Breast epithelium (tissue), 4 donors: ENCODE measurements around the gene PALLD. TPM values are rescaled to one million over a fixed set of nuclear protein-coding genes. Genes with fewer than 3 reads are reported as not detected.
"Not testable (repeated sequence)": the region's sequence is repeated elsewhere in the genome, so short reads cannot be mapped to it uniquely, and the experiment has no call there.

Experiments
- DNase-seq, 2 donors: peaks; one replicate each; pipeline ENCODE4 v3.0.0-alpha.2; 2019; ENCODE audit warnings: low spot score in 2 of 2
- H3K27ac ChIP-seq, 2 donors: fragments of 200-600 bp; sonication (generic) in 1 of 2; one replicate each; pipeline ENCODE4 v1.5.1; 2016 to 2019; ENCODE audit warnings: mild to moderate bottlenecking in 1 of 2
- H3K27me3 ChIP-seq, 2 donors: fragments of 200-600 bp; sonication (generic) in 1 of 2; one replicate each; pipeline versions ENCODE4 v1.5.1 to v1.6.0; 2017 to 2019; ENCODE audit warnings: control low read depth in 1 of 2, mild to moderate bottlenecking in 1 of 2
- H3K36me3 ChIP-seq: fragments of 200-600 bp; one replicate; pipeline ENCODE4 v1.5.1; 2019
- H3K4me1 ChIP-seq, 2 donors: fragments of 200-600 bp; sonication (generic); one replicate each; pipeline ENCODE4 v1.5.1; 2016 to 2019; ENCODE audit warnings: control low read depth in 1 of 2
- H3K4me3 ChIP-seq, 3 donors: fragments of 200-600 bp; sonication (generic); 1 replicate in 2 of 3; 2 replicates in 1 of 3; pipeline ENCODE4 v1.5.1; 2016 to 2019; ENCODE audit warnings: mild to moderate bottlenecking in 3 of 3, moderate library complexity in 2 of 3
- H3K9me3 ChIP-seq, 2 donors: fragments of 200-600 bp; sonication (generic) in 1 of 2; one replicate each; pipeline ENCODE4 v1.5.1; 2016 to 2019; ENCODE audit warnings: control low read depth in 1 of 2
- CTCF ChIP-seq, 3 donors: fragments of 450-650 bp; IDR thresholded peaks; one replicate each; pipeline ENCODE4 v1.5.1; 2016 to 2017; ENCODE audit warnings: antibody characterized with exemption in 3 of 3, mild to moderate bottlenecking in 3 of 3, moderate library complexity in 3 of 3
- POLR2A ChIP-seq: fragments of 450-650 bp; IDR thresholded peaks from one replicate; pipeline ENCODE4 v1.6.1; 2016; ENCODE audit warnings: antibody characterized with exemption, mild to moderate bottlenecking, moderate library complexity
- POLR2AphosphoS5 ChIP-seq, 3 donors: sonication (generic); formaldehyde crosslinking; IDR thresholded peaks; one replicate each; pipeline ENCODE4 v1.6.1; 2017; ENCODE audit warnings: antibody characterized with exemption in 3 of 3
- intact Hi-C: fragments of 100-400 bp; cut with DNase I; formaldehyde crosslinking; loops from one replicate; pipeline ENCODE4 v1.15.1; 2023; ENCODE audit warnings: low total_unique reads
- total RNA-seq, 3 donors: library from RNA; depleted of rRNA; stranded (reverse); fragments of >200 nt; gene quantifications; one replicate each; pipeline ENCODE4 v1.1.0, GENCODE V29; 2016

Gene PALLD
- total RNA-seq: 100 to 1,000 TPM in 2 of 3 donors, 10 to 100 TPM in 1; 96.0 to 186 (median 174) TPM

- Histone ChIP-seq H3K4me3 (no peak within 1 kb of the TSS), H3K4me1 (no peaks in the 10 kb centered on the region), H3K36me3 (no peaks in the 10 kb centered on the region), H3K9me3 (no peaks in the 10 kb centered on the region), H3K27me3 (no peaks in the 10 kb centered on the region), H3K27ac (no peak within 1 kb of the TSS)
- DNase-seq: no peak
- intact Hi-C loops: no loop called here
- no peak for TF ChIP-seq POLR2A
- no peak for TF ChIP-seq POLR2AphosphoS5 (IDR thresholded peaks at IDR 0.05)
- TF ChIP-seq CTCF (IDR thresholded peaks at IDR 0.05): no peak
These were observed at the start of gene PALLD for GRCh38 chr4:168496834-168497233. PALLD (plus strand) TSS chr4:168497052.

GRCh38 chr4:168449063-168449462, 47.8 kb upstream of the PALLD start:
- intact Hi-C loops, H3K36me3 ChIP-seq, H3K27ac ChIP-seq, H3K4me3 ChIP-seq, H3K27me3 ChIP-seq, H3K4me1 ChIP-seq, DNase-seq, H3K9me3 ChIP-seq: not testable (repeated sequence)

GRCh38 chr4:168449719-168450452, 47.0 kb upstream of the PALLD start:
- Histone ChIP-seq H3K27ac (no peak overlapping the region), H3K9me3 (no peaks in the 10 kb centered on the region), H3K36me3 (peaks cover 6% of the 10 kb centered on the region), H3K27me3 (no peaks in the 10 kb centered on the region), H3K4me1 (no peaks in the 10 kb centered on the region), H3K4me3 (no peak overlapping the region)
- DNase-seq: no peak
- intact Hi-C loops: no loop called here
- TF ChIP-seq POLR2A (no peak), POLR2AphosphoS5 (IDR thresholded peaks at IDR 0.05) (no peak), CTCF (IDR thresholded peaks at IDR 0.05) (no peak)

- no peak for TF ChIP-seq POLR2AphosphoS5 (IDR thresholded peaks at IDR 0.05)
- no peak for TF ChIP-seq POLR2A
- TF ChIP-seq CTCF (IDR thresholded peaks at IDR 0.05): no peak
- Histone ChIP-seq H3K9me3 (no peaks in the 10 kb centered on the region), H3K27me3 (no peaks in the 10 kb centered on the region), H3K36me3 (peaks cover 11% of the 10 kb centered on the region), H3K4me3 (no peak overlapping the region), H3K4me1 (no peaks in the 10 kb centered on the region), H3K27ac (no peak overlapping the region)
- DNase-seq: no peak
- intact Hi-C loops: no loop called here
These were observed 45.5 kb upstream of the PALLD start for GRCh38 chr4:168451331-168451730.

GRCh38 chr4:168451744-168452390, 45.0 kb upstream of the PALLD start:
- no peak overlapping the region for H3K4me3 ChIP-seq
- no peaks in the 10 kb centered on the region for H3K9me3 ChIP-seq
- H3K27ac ChIP-seq: no peak overlapping the region
- no peak for TF ChIP-seq CTCF (IDR thresholded peaks at IDR 0.05)
- TF ChIP-seq POLR2AphosphoS5 (IDR thresholded peaks at IDR 0.05): no peak
- no peak for TF ChIP-seq POLR2A
- H3K4me1 ChIP-seq: no peaks in the 10 kb centered on the region
- no peaks in the 10 kb centered on the region for H3K27me3 ChIP-seq
- no peak for DNase-seq
- intact Hi-C loops: no loop called here
- H3K36me3 ChIP-seq: peaks cover 11% of the 10 kb centered on the region
